Measurements from ENCODE around the gene SAXO1.
"Not testable (repeated sequence)": the region's sequence is repeated elsewhere in the genome, so short reads cannot be mapped to it uniquely, and the experiment has no call there.

Gene SAXO1

DNA sequence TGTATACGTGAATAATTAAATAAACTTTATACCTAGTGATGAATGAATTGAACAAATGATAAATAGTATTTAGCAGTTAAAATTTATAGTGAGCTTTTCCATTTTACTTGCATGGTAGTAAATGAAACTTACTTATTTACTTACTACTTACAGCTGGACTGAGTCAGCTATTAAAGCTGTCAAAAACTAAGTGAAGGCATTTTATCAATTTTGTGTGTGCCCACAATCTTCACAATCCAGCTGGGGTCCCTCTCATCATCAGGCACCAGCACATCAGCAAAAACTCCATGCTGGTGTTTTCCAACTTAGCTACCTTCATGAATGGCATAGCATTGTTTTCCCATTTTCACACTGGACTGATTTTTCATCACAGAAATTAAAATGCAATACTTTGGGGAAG lies 81.1 kb downstream of the SAXO1 start:
- DNase-seq: no peak

DNA sequence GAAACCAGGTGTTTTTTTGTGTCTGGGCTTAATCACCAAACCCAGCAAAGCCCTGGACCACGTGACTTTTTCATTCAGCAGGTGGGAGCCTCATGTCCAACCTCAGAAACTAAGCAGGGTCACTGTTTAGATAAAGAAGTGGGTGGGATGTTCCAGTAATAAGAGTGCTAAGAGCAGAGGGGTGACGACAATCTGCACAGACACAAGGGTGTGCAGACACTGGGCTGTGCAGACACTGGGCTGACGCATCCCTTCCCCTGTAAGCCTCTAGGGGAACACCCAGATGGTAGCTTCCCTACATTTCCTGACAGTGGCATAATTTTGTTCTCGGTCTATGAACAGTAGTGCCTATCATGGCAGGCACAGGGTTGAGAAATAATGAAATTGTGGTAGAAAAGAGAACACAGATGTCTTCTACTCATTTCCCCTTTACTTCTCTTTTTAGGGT lies 85.1 kb downstream of the SAXO1 start:
- peak; percentile 0 for DNase-seq

- DNase-seq: no peak
Measured at GRCh38 chr9:18942801-18943200, 90.2 kb downstream of the SAXO1 start.

DNA sequence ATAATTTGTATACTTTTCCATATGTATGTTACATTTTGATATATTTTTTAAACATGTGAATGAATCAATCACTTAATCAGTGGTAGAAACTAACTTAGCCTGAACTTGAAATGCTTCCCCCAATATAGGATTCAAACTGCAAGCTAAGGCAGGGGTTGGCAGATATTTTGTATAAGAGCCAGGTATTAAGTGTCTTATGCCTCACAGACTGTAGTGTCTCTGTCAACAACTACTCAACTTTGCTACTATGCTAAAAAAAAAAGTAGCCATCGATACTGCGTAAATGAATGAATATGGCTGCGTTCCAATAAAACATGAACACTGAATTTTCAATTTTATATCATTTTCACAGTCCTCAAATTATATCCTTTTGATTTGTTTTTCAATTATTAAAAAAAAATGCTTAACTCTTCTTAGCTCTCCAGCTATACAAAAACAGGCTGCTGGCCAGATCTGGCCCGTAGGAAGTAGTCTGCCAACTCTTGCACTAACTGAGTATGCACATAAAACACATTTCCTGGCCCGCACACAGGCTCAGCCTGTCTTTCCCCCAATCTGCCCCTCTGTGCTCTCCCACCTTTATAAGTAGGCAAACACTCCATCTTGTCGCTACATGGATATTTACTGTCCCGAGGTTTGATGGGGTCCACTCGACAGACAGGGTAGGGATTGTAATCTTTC lies 91.8 kb downstream of the SAXO1 start:
- DNase-seq: no peak

DNA sequence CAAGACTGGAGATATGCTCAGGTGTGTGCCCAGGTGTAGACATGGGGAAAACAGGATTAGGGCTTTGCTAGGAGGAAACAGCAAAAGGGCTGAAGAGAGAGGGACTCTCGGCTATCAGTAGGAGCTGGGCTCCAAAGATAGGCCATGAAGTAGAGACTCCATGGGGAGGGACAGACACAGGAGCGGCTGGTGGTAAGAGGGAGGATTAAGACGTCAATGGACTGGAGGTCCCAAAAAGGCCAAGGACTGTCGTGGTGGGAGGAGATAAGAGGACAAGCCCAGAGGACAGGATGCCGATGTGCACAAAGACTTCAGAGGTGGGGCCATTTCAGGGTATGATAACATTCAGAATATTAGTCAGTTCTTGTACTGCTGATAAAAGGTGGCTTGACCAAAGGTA lies 93.1 kb downstream of the SAXO1 start:
- no peak for DNase-seq

DNA sequence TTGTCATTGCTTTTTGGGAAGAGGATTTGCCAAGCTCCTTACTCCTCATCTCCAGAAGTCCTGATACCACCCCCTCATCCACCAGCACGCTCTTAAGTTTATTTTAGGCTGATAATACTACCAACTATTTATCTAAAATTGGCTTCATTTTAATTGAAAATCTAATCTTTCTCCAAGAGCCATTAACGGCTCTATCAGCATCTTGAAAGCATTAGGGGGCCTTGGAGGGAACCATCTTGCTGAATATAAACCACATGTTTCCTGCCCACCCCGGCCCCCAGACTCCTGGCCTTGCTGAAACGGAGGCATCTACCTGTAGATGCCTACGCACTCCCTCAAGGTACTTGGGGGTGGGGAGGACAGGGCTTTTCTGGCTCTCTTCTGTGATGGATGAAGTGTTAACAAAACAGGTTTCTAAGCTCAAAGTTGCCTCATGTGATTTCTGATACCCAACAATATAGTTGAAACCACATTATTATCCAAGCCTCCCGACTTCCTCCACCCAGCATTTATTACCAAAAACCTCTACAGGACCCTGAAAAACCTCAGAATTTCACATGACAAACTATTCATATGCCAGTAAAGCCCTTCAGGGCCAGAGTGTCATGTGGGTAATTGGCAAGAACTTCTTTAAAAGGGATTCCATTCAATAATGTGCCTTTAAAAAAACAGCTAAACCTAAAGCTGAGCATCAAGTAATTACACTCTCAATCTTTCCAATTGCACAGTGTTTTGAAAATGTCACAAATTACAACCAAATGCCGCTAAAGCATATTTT lies 96.7 kb downstream of the SAXO1 start:
- DNase-seq: no peak

GRCh38 chr9:18935541-18935940 lies 97.5 kb downstream of the SAXO1 start:
- no peak for DNase-seq

GRCh38 chr9:18930611-18931010 lies 102.4 kb downstream of the SAXO1 start:
- DNase-seq: not testable (repeated sequence)

GRCh38 chr9:18928711-18929110 lies 104.3 kb downstream of the SAXO1 start:
- no peak for DNase-seq

DNA sequence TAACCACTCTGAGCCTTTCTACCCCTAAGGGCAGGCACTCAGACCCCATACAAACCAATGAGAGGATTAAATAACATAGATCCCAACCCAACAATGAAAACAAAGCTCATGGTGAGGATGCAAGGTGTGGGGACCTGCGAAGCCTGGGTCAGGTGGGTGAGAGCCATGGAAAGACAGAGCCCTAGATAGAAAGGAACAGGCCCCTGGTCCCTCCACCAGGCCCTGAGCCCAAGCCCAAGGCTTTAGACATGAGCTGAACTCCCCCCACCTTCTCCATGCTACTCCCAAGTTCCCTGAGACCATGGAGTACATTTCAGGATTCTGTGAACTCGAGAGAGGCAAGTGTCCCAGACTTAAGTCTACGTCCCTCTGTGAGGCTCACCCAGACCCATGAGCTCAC lies 106.5 kb downstream of the SAXO1 start:
- no peak for DNase-seq

GRCh38 chr9:18925880-18926279 lies 107.1 kb downstream of the SAXO1 start:
- no peak for DNase-seq

DNA sequence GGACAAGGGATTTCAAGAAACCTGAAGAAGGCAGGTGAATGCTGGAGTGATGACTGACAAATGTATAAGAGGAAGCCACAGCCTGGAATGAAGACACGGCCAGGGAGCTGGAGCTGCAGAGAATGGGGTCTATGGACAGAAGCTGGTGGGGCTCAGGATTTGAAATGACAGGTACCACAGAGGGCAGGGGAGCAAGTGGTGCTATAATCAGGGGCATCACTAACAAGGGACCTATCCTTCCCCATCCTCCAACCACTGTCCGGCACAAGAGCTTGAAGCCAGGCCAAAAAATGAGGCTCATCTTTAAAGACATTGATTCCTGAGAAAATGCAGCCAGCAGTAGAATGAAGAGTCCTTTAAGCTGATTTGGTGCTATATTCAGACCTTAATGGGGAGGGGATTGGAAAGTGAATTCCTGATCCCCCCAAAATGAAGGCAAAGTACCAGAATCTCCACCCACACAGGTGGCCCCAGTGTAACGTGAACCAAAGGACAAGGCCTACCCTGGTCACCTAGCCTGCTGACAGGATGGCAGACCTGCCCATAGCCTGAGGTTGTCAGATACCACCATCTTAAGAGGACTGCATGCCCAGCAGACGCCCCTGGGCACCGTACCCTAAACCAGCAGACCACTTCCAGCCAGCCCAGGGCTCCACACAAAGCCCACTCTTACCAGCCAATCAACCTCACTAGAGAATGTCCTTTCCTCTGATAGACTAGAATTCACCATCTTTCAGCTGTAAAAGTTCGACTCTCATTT lies 109.2 kb downstream of the SAXO1 start:
- no peak for DNase-seq

- no peak for DNase-seq
Measured at GRCh38 chr9:18923167-18923566, 109.8 kb downstream of the SAXO1 start.

DNA sequence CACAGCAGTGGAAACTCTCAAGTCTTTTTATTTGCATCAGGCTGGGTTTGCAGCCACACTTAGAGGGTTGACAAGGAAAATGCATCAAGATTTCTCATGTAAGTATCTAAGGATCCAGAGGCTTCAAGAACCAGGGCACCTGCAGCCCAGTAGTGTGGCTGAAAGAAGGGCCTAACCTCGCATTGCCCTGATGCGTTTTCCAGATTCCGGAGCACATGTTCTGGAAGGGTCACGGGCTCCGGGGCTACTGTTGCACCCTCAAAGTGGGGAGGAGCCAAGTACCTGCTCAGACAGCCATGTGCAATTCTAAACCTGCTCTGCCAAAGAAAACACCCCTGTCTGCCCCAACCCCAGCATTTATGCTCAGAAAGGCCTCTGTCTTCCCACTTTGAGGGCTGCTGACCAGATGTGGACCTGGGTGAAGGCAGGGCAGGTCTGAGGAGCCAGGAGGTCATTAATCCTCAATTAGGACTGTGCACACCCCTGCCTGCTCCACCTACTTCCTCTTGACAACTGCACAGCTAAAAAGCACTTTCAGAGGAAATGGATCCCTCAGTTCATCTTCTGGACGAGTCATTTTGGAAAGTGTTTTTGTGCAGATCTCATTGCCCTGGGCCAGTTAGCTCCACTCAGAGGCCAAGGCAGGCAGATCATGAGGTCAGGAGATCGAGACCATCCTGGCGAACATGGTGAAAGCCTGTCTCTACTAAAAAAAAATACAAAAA lies 110.7 kb downstream of the SAXO1 start:
- DNase-seq: no peak

GRCh38 chr9:18921366-18922075 lies 111.5 kb downstream of the SAXO1 start:
- no peak for DNase-seq

GRCh38 chr9:18920141-18921084 lies 112.6 kb downstream of the SAXO1 start:
- no peak for DNase-seq

DNA sequence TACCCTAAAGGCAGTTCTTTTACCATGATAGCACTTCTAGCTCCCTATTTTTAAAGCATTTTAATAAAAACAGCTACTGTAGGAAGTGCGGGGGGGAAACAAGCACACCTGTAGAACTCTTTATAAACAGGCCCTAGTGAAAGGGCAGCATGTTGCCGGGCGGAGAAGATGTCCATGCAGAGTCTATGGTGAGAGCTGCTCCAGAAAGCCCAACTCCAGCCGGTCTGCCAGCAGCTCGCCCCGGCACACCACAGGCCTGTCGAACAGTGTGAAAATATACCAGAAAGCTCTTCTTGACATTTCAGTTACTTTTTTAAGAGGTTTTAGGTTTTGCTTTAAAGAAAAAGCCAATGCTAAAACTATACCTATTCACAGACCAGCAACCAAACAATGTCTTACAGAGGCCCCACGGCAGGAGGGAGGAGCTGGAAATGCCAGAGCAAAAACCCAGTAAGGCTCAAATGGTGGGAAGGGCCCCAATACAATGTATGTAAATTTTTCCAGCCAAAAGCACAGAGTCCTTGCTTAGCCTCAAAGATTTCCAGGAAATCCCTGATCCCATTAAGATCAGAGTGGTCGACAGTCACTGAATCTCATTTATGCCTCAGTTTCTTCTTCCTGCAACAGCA lies 121.2 kb downstream of the SAXO1 start:
- DNase-seq: no peak

DNA sequence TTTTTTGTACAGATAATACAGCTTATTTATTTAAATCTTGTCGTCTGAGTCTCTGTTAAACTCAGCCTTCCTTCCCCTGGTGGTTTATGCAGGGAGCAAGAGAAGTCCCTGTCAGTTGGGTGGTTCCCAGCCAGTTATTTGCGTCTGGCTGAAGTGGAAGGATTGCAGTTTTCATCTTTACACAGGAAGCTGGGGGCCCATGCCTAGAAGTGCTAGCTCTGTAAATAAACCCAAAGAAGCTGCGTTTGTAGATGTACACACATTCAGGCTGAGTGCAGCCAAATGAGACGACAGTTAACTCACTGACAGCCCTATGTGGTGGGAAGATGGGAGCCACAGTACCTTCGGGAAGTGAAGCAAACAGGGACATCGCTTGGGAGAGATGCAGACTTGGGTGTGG lies 122.1 kb downstream of the SAXO1 start:
- no peak for DNase-seq

- DNase-seq: no peak
Measured at GRCh38 chr9:18910435-18910834, 122.6 kb downstream of the SAXO1 start.

DNA sequence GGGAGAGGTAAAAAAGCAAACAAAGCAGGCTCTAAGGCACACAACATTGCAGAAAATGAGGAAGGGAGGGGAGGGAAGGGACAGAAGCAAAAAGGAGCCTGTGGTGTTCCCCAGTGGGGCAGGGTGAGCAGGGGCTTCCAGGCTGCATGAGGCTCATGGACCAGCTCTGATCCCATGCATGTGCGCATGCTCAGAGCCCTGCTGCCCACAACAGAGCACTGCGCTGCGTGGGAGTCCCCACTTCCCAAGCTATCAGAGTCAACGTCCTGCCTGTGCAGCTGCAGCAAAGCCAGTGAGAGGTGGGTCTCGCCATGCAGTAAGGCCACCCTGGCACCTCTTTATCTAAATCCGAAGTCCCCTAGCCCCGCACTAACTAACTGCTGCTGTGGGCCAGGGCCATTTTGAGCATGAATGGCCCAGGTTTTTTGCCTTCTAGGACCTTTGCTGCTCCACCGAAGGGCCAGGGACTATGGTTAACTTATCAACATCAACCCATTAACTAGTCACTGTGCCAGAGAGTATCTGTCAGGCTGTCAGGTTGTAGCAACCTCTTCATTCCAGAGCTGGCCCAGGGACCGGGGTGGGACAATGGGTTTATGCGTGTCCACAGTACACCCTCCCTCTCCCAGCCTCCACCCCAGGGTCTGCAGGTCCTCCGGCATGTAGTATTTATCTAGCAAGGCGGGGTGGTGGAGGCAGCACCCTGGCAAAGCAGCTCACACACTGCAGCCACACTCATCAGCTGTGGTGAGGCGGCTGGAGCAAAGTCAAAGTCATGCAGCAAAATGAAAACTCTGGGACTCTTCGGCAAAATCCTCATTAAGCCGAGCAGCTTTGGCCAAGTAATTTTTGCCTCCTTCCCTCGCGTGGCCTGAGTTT lies 123.6 kb downstream of the SAXO1 start:
- no peak for DNase-seq
